ENCODE results near the gene ADARB2.
"Not testable (repeated sequence)": the region's sequence is repeated elsewhere in the genome, so short reads cannot be mapped to it uniquely, and the experiment has no call there.

ADARB2 gene

GRCh38 chr10:1625079-1625478, 112.2 kb downstream of the ADARB2 start:
- H3K36me3 ChIP-seq (ENCODE audit: control insufficient read depth, insufficient read depth, low read length, severe bottlenecking), result no peaks in the 10 kb centered on the region
- no peaks in the 10 kb centered on the region for H3K27me3 ChIP-seq (replicated peaks; ENCODE audit: control insufficient read depth, insufficient read depth, low read length)
- DNase-seq (ENCODE audit: low read depth), result no peak
- no peak overlapping the region for H3K9ac ChIP-seq (ENCODE audit: low read length)
- H3K4me3 ChIP-seq (ENCODE audit: low read length), result no peak overlapping the region
- H3K4me1 ChIP-seq (ENCODE audit: control insufficient read depth, insufficient read depth, low read length), result no peaks in the 10 kb centered on the region
- H3K9me3 ChIP-seq (ENCODE audit: control insufficient read depth, low read length), result no peaks in the 10 kb centered on the region

GRCh38 chr10:1624240-1624639, 113.1 kb downstream of the ADARB2 start:
- DNase-seq (ENCODE audit: low read depth), result no peak
- H3K9me3 ChIP-seq (ENCODE audit: control insufficient read depth, low read length), result no peaks in the 10 kb centered on the region
- no peak overlapping the region for H3K4me3 ChIP-seq (ENCODE audit: low read length)
- H3K27me3 ChIP-seq (replicated peaks; ENCODE audit: control insufficient read depth, insufficient read depth, low read length), result no peaks in the 10 kb centered on the region
- H3K9ac ChIP-seq (ENCODE audit: low read length), result no peak overlapping the region
- H3K4me1 ChIP-seq (ENCODE audit: control insufficient read depth, insufficient read depth, low read length), result no peaks in the 10 kb centered on the region
- H3K36me3 ChIP-seq (ENCODE audit: control insufficient read depth, insufficient read depth, low read length, severe bottlenecking), result no peaks in the 10 kb centered on the region

- H3K9me3 ChIP-seq (ENCODE audit: control insufficient read depth, low read length), result peaks cover 6% of the 10 kb centered on the region
- no peak overlapping the region for H3K9ac ChIP-seq (ENCODE audit: low read length)
These were observed 116.5 kb downstream of the ADARB2 start for GRCh38 chr10:1620803-1621202.

GRCh38 chr10:1617376-1618317, 119.7 kb downstream of the ADARB2 start:
- not testable (repeated sequence) for H3K4me3 ChIP-seq (ENCODE audit: low read length); DNase-seq (ENCODE audit: low read depth); H3K9me3 ChIP-seq (ENCODE audit: control insufficient read depth, low read length); H3K27me3 ChIP-seq (replicated peaks; ENCODE audit: control insufficient read depth, insufficient read depth, low read length); H3K36me3 ChIP-seq (ENCODE audit: control insufficient read depth, insufficient read depth, low read length, severe bottlenecking); H3K9ac ChIP-seq (ENCODE audit: low read length); H3K4me1 ChIP-seq (ENCODE audit: control insufficient read depth, insufficient read depth, low read length)

More at GRCh38 chr10:1620803-1621202, 116.5 kb downstream of the ADARB2 start:
- no peaks in the 10 kb centered on the region for H3K36me3 ChIP-seq (ENCODE audit: control insufficient read depth, insufficient read depth, low read length, severe bottlenecking)
- no peaks in the 10 kb centered on the region for H3K27me3 ChIP-seq (replicated peaks; ENCODE audit: control insufficient read depth, insufficient read depth, low read length)
- no peaks in the 10 kb centered on the region for H3K4me1 ChIP-seq (ENCODE audit: control insufficient read depth, insufficient read depth, low read length)
- DNase-seq (ENCODE audit: low read depth), result no peak
- no peak overlapping the region for H3K4me3 ChIP-seq (ENCODE audit: low read length)

- H3K4me3 ChIP-seq (ENCODE audit: low read length); DNase-seq (ENCODE audit: low read depth); H3K4me1 ChIP-seq (ENCODE audit: control insufficient read depth, insufficient read depth, low read length); H3K9me3 ChIP-seq (ENCODE audit: control insufficient read depth, low read length); H3K9ac ChIP-seq (ENCODE audit: low read length); H3K36me3 ChIP-seq (ENCODE audit: control insufficient read depth, insufficient read depth, low read length, severe bottlenecking); H3K27me3 ChIP-seq (replicated peaks; ENCODE audit: control insufficient read depth, insufficient read depth, low read length): not testable (repeated sequence)
These were observed 120.6 kb downstream of the ADARB2 start for GRCh38 chr10:1616701-1617100.

- Histone ChIP-seq H3K4me1 (ENCODE audit: control insufficient read depth, insufficient read depth, low read length) (no peaks in the 10 kb centered on the region), H3K9ac (ENCODE audit: low read length) (no peak overlapping the region)
These were observed 122.0 kb downstream of the ADARB2 start for GRCh38 chr10:1615186-1615954.

GRCh38 chr10:1613511-1613910, 123.8 kb downstream of the ADARB2 start:
- DNase-seq (ENCODE audit: low read depth), result no peak
- Histone ChIP-seq H3K27me3 (replicated peaks; ENCODE audit: control insufficient read depth, insufficient read depth, low read length) (peaks cover 17% of the 10 kb centered on the region), H3K36me3 (ENCODE audit: control insufficient read depth, insufficient read depth, low read length, severe bottlenecking) (no peaks in the 10 kb centered on the region), H3K9ac (ENCODE audit: low read length) (no peak overlapping the region), H3K4me3 (ENCODE audit: low read length) (no peak overlapping the region), H3K9me3 (ENCODE audit: control insufficient read depth, low read length) (no peaks in the 10 kb centered on the region), H3K4me1 (ENCODE audit: control insufficient read depth, insufficient read depth, low read length) (no peaks in the 10 kb centered on the region)

More at GRCh38 chr10:1615186-1615954, 122.0 kb downstream of the ADARB2 start:
- no peak for DNase-seq (ENCODE audit: low read depth)
- H3K9me3 ChIP-seq (ENCODE audit: control insufficient read depth, low read length), result peaks cover 6% of the 10 kb centered on the region
- H3K36me3 ChIP-seq (ENCODE audit: control insufficient read depth, insufficient read depth, low read length, severe bottlenecking), result no peaks in the 10 kb centered on the region
- H3K4me3 ChIP-seq (ENCODE audit: low read length), result no peak overlapping the region
- peaks cover 9% of the 10 kb centered on the region for H3K27me3 ChIP-seq (replicated peaks; ENCODE audit: control insufficient read depth, insufficient read depth, low read length)

GRCh38 chr10:1612908-1613307, 124.4 kb downstream of the ADARB2 start:
- no peak for DNase-seq (ENCODE audit: low read depth)
- H3K4me3 ChIP-seq (ENCODE audit: low read length), result no peak overlapping the region
- H3K9me3 ChIP-seq (ENCODE audit: control insufficient read depth, low read length), result no peaks in the 10 kb centered on the region
- no peaks in the 10 kb centered on the region for H3K36me3 ChIP-seq (ENCODE audit: control insufficient read depth, insufficient read depth, low read length, severe bottlenecking)
- H3K9ac ChIP-seq (ENCODE audit: low read length), result no peak overlapping the region
- H3K4me1 ChIP-seq (ENCODE audit: control insufficient read depth, insufficient read depth, low read length), result no peaks in the 10 kb centered on the region
- H3K27me3 ChIP-seq (replicated peaks; ENCODE audit: control insufficient read depth, insufficient read depth, low read length), result peaks cover 17% of the 10 kb centered on the region

GRCh38 chr10:1611936-1612550, 125.3 kb downstream of the ADARB2 start:
- Histone ChIP-seq H3K9me3 (ENCODE audit: control insufficient read depth, low read length) (no peaks in the 10 kb centered on the region), H3K9ac (ENCODE audit: low read length) (no peak overlapping the region), H3K4me1 (ENCODE audit: control insufficient read depth, insufficient read depth, low read length) (no peaks in the 10 kb centered on the region), H3K27me3 (replicated peaks; ENCODE audit: control insufficient read depth, insufficient read depth, low read length) (peaks cover 17% of the 10 kb centered on the region), H3K36me3 (ENCODE audit: control insufficient read depth, insufficient read depth, low read length, severe bottlenecking) (no peaks in the 10 kb centered on the region), H3K4me3 (ENCODE audit: low read length) (no peak overlapping the region)
- DNase-seq (ENCODE audit: low read depth), result no peak

GRCh38 chr10:1610986-1611770, 126.1 kb downstream of the ADARB2 start:
- H3K36me3 ChIP-seq (ENCODE audit: control insufficient read depth, insufficient read depth, low read length, severe bottlenecking), result no peaks in the 10 kb centered on the region
- no peaks in the 10 kb centered on the region for H3K9me3 ChIP-seq (ENCODE audit: control insufficient read depth, low read length)
- peaks cover 17% of the 10 kb centered on the region for H3K27me3 ChIP-seq (replicated peaks; ENCODE audit: control insufficient read depth, insufficient read depth, low read length)
- H3K9ac ChIP-seq (ENCODE audit: low read length), result no peak overlapping the region
- H3K4me3 ChIP-seq (ENCODE audit: low read length), result no peak overlapping the region
- no peaks in the 10 kb centered on the region for H3K4me1 ChIP-seq (ENCODE audit: control insufficient read depth, insufficient read depth, low read length)
- DNase-seq (ENCODE audit: low read depth), result no peak

Measured in adipocyte (in vitro differentiated cells).